HCEC 1CT (cell line): Measurements from ENCODE around the gene TOMM20L.
A peak's percentile ranks its signal among the peaks of the same experiment; 100 is the strongest.

Experiments
- DNase-seq: peaks from one replicate; pipeline ENCODE4 v3.0.0-alpha.2; 2017

TOMM20L gene

GRCh38 chr14:58427281-58428117 lies 31.8 kb downstream of the TOMM20L start, which contains the start of the genes KIAA0586 and TIMM9:
Gene KIAA0586, plus strand, starts transcription at chr14:58427719. Its CDS starts 546 bp downstream, at chr14:58428265.
Gene TIMM9, minus strand, starts transcription at chr14:58427531. Its CDS starts 15,586 bp downstream, at chr14:58411945.
- peak; percentile 96 for DNase-seq

- peak; percentile 58 for DNase-seq
These were observed 32.5 kb downstream of the TOMM20L start for GRCh38 chr14:58428118-58428683.

GRCh38 chr14:58430156-58430555 lies 34.4 kb downstream of the TOMM20L start:
- DNase-seq, result peak; percentile 35

GRCh38 chr14:58439476-58439875 lies 43.7 kb downstream of the TOMM20L start:
- DNase-seq, result no peak

GRCh38 chr14:58444627-58445026 lies 48.9 kb downstream of the TOMM20L start:
- DNase-seq, result no peak

GRCh38 chr14:58455593-58456265 lies 60.0 kb downstream of the TOMM20L start:
- no peak for DNase-seq
